Stomach (tissue), 9 donors: ENCODE data around the gene RNF213. TPM values are rescaled to one million over a fixed set of nuclear protein-coding genes. Genes with fewer than 3 reads are reported as not detected.

ENCODE experiments used
- DNase-seq, 2 donors: peaks; one replicate each; pipeline versions ENCODE4 v3.0.0 to v3.0.0-alpha.2; 2013 to 2019
- H3K27ac ChIP-seq, 5 donors: fragments of 200-600 bp in 4 of 5; sonication (generic) in 4 of 5; one replicate each; pipeline ENCODE4 v1.5.1; 2013 to 2019; ENCODE audit warnings: mild to moderate bottlenecking in 1 of 5, moderate library complexity in 1 of 5
- H3K27me3 ChIP-seq, 3 donors: fragments of 200-600 bp; sonication (generic); one replicate each; pipeline ENCODE4 v1.5.1; 2017 to 2019; ENCODE audit warnings: mixed run types in 1 of 3
- H3K36me3 ChIP-seq, 4 donors: fragments of 200-600 bp; sonication (generic); 1 replicate in 3 of 4; 2 replicates in 1 of 4; pipeline ENCODE4 v1.5.1; 2016 to 2019
- H3K4me1 ChIP-seq, 4 donors: fragments of 200-600 bp; sonication (generic); one replicate each; pipeline ENCODE4 v1.5.1; 2016 to 2019
- H3K4me3 ChIP-seq, 4 donors: fragments of 200-600 bp; sonication (generic) in 3 of 4; one replicate each; pipeline ENCODE4 v1.5.1; 2016 to 2019; ENCODE audit warnings: mild to moderate bottlenecking in 1 of 4
- H3K9me3 ChIP-seq, 4 donors: fragments of 200-600 bp; sonication (generic); one replicate each; pipeline ENCODE4 v1.5.1; 2016 to 2019
- EP300 ChIP-seq: sonication (generic); formaldehyde crosslinking; IDR thresholded peaks from one replicate; pipeline ENCODE4 v1.6.1; 2017; ENCODE audit warnings: antibody characterized with exemption
- POLR2A ChIP-seq, 4 donors: fragments of 450-650 bp; IDR thresholded peaks; one replicate each; pipeline ENCODE4 v1.6.1; 2016; ENCODE audit warnings: antibody characterized with exemption in 4 of 4, control low read depth in 2 of 4, mild to moderate bottlenecking in 1 of 4, moderate library complexity in 1 of 4
- POLR2AphosphoS5 ChIP-seq, 3 donors: sonication (generic); formaldehyde crosslinking; IDR thresholded peaks; one replicate each; pipeline ENCODE4 v1.6.1; 2016; ENCODE audit warnings: antibody characterized with exemption in 3 of 3
- WGBS, 5 donors: extraction: QIAGEN DNeasy Blood & Tissue Kit in 3 of 5; methylation state at CpG; one replicate each; pipeline versions ENCODE4 v1.1.5 to v1.1.7; 2013 to 2018; 5-methylcytosine and 5-hydroxymethylcytosine counted together
- intact Hi-C: fragments of 100-400 bp; cut with DNase I; formaldehyde crosslinking; loops from one replicate; pipeline ENCODE4 v1.15.1; 2023; ENCODE audit warnings: low total_unique reads
- polyA plus RNA-seq, 3 donors: library from polyadenylated mRNA; stranded (reverse); fragments of 200-250 nt; gene quantifications; one replicate each; pipeline ENCODE4 v1.2.3, GENCODE V29; 2013
- total RNA-seq, 5 donors: library from RNA; depleted of rRNA; stranded (reverse); fragments of >200 nt; gene quantifications; one replicate each; pipeline versions ENCODE4 v1.1.0 to v1.2.3, GENCODE V29; 2014 to 2016
- TF ChIP-seq, protein P1 (sequence below), 7 experiments: fragments of 450-650 bp in 4 of 7; fragments of 200-600 bp in 3 of 7; sonication (generic) in 3 of 7; IDR thresholded peaks; one replicate each; pipeline ENCODE4 v1.5.1; 2016 to 2019; ENCODE audit warnings: antibody characterized with exemption in 7 of 7, control low read depth in 2 of 7, mild to moderate bottlenecking in 1 of 7
- donor health status: healthy with polysubstance abuse.
- donor health status: Bipolar disorder and iron deficiency.
- donor health status: healthy.

Gene RNF213
- total and polyA plus RNA-seq, 8 donors = 12.3 to 358 (median 138) TPM

DNA sequence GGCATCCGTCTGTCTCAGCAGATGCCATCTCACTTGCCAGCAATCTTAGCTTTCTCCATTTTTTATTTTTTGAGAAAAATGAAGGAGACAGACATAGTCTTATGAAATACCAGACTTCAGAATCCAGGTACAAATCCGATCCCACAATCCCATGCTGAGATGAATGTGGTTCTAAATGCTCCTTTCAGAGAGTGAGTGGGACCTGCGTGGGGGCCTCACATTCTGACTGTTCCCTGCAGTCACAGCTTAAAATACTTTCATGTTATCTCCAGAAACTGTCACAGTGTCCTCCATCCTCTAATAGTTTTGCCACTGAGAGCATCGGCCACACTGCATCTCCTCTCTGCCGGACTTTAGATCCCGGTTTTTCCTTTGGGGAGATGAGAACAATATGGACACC is 119.4 kb downstream of the RNF213 start:
- 92 to 95% (median 94%) methylated on average over 6 of the region's 6 CpGs for WGBS, 5 donors
- H3K27me3 ChIP-seq = no peaks in the 10 kb centered on the region
- TF ChIP-seq EP300 (no peak), POLR2A (IDR thresholded peaks at IDR 0.05) (no peak), POLR2AphosphoS5 (IDR thresholded peaks at IDR 0.05) (no peak)
- TF ChIP-seq, protein P1, sequence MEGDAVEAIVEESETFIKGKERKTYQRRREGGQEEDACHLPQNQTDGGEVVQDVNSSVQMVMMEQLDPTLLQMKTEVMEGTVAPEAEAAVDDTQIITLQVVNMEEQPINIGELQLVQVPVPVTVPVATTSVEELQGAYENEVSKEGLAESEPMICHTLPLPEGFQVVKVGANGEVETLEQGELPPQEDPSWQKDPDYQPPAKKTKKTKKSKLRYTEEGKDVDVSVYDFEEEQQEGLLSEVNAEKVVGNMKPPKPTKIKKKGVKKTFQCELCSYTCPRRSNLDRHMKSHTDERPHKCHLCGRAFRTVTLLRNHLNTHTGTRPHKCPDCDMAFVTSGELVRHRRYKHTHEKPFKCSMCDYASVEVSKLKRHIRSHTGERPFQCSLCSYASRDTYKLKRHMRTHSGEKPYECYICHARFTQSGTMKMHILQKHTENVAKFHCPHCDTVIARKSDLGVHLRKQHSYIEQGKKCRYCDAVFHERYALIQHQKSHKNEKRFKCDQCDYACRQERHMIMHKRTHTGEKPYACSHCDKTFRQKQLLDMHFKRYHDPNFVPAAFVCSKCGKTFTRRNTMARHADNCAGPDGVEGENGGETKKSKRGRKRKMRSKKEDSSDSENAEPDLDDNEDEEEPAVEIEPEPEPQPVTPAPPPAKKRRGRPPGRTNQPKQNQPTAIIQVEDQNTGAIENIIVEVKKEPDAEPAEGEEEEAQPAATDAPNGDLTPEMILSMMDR (IDR thresholded peaks at IDR 0.05) = no peak
- intact Hi-C loops = loop anchor here (5.0 kb wide), 1 partner anchor 98 kb away; no protein-coding TSS in a partner anchor
- DNase-seq = no peak
- H3K27ac ChIP-seq = no peak overlapping the region
- H3K4me1 ChIP-seq = no peaks in the 10 kb centered on the region
- H3K36me3 ChIP-seq = peaks cover 89 to 100% (median 100%) of the 10 kb centered on the region in 4 donors
- H3K9me3 ChIP-seq = no peaks in the 10 kb centered on the region
- no peak overlapping the region for H3K4me3 ChIP-seq

DNA sequence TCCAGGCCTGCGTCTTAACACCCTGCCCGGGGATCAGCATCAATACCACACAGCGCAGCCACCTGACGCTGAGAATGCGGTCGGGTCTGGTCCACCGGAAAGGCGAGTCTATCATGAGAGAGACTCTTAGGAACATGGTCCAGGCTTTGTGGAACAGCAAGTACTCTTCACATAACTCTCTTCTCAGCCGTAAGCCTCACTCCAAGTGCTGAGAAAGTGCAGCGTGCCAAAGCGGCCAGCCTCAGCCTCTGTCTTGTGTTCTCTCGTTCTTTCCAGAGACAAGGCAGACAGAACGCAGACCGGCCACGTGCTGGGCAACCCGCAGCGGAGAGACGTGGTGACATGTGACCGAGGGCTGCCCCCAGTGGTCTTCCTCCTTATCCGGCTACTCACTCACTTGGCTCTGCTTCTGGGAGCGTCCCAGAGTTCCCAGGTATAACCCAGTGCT is 119.9 kb downstream of the RNF213 start:
- H3K4me1 ChIP-seq = no peaks in the 10 kb centered on the region
- H3K27me3 ChIP-seq = no peaks in the 10 kb centered on the region
- TF ChIP-seq, protein P1 (IDR thresholded peaks at IDR 0.05) = no peak
- no peak for TF ChIP-seq POLR2A (IDR thresholded peaks at IDR 0.05)
- TF ChIP-seq EP300 = no peak
- no peak for TF ChIP-seq POLR2AphosphoS5 (IDR thresholded peaks at IDR 0.05)
- no peak overlapping the region for H3K4me3 ChIP-seq
- H3K27ac ChIP-seq = no peak overlapping the region
- no peaks in the 10 kb centered on the region for H3K9me3 ChIP-seq
- peaks cover 89 to 100% (median 100%) of the 10 kb centered on the region in 4 donors for H3K36me3 ChIP-seq
- no peak for DNase-seq
- intact Hi-C loops = loop anchor here (5.0 kb wide), 1 partner anchor 98 kb away; no protein-coding TSS in a partner anchor
- WGBS, 5 donors = 87 to 90% (median 88%) methylated on average over 21 of the region's 21 CpGs

DNA sequence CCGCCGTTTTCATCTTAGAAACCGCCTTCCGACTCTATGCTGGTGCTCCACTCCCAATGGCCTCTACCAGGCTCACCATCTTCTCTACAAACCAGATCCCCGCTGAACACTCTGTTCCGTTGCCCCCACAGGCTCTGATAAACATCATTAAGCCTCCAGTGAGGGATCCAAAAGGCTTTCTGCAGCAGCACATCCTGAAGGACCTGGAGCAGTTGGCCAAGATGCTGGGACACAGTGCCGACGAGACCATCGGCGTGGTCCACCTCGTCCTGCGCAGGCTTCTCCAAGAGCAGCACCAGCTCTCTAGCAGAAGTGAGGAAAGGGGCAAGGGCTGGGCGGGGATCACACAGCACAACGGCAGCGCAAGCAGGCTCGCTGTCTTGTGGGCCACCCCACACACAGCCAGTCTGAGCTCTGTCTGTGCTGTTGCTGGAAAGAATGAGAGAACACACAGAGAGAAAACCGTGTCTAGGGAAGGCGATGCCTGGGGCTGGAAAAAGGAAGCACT is 120.8 kb downstream of the RNF213 start:
- Histone ChIP-seq H3K4me1 (no peaks in the 10 kb centered on the region), H3K27ac (no peak overlapping the region), H3K36me3 (peaks cover 89 to 100% (median 100%) of the 10 kb centered on the region in 4 donors), H3K4me3 (no peak overlapping the region), H3K27me3 (no peaks in the 10 kb centered on the region), H3K9me3 (no peaks in the 10 kb centered on the region)
- DNase-seq = no peak
- WGBS, 5 donors = 93 to 97% (median 95%) methylated on average over 17 to 18 of the region's 18 CpGs
- intact Hi-C loops = loop anchor here (5.0 kb wide), 1 partner anchor 99 kb away; no protein-coding TSS in a partner anchor
- TF ChIP-seq POLR2AphosphoS5 (IDR thresholded peaks at IDR 0.05) (no peak), POLR2A (IDR thresholded peaks at IDR 0.05) (no peak), EP300 (no peak)
- TF ChIP-seq, protein P1 (IDR thresholded peaks at IDR 0.05) = no peak

DNA sequence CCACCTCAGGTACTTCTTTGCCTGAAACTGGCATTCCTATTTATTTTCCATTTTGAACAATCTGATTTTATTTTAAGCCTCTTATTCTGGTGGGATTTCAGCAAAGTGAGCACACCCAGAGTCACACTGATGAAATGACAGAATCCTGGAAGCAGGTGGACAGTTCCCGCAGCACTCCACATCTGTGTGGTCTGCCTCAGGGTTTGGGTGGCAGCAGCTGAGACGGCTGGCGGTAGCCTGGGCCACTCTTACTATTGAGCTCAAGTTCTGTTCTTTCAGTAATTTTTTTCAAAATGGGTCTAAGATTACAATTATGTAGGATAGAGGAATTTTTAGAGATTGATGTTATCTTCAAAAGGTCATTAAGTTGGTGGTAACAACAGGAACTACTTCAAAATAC is 121.8 kb downstream of the RNF213 start:
- Histone ChIP-seq H3K4me1 (no peaks in the 10 kb centered on the region), H3K36me3 (peaks cover 89 to 100% (median 100%) of the 10 kb centered on the region in 4 donors), H3K9me3 (no peaks in the 10 kb centered on the region), H3K4me3 (no peak overlapping the region), H3K27ac (no peak overlapping the region), H3K27me3 (no peaks in the 10 kb centered on the region)
- TF ChIP-seq, protein P1 (IDR thresholded peaks at IDR 0.05) = no peak
- TF ChIP-seq POLR2AphosphoS5 (IDR thresholded peaks at IDR 0.05) (no peak), POLR2A (IDR thresholded peaks at IDR 0.05) (no peak), EP300 (no peak)
- no peak for DNase-seq
- intact Hi-C loops = loop anchor here (5.0 kb wide), 1 partner anchor 100 kb away; no protein-coding TSS in a partner anchor
- 93 to 97% (median 96%) methylated on average over 3 of the region's 3 CpGs for WGBS, 5 donors
